HG02763 (cell line): Measurements from ENCODE around the gene FAM9C.
"Not testable (repeated sequence)": the region's sequence is repeated elsewhere in the genome, so short reads cannot be mapped to it uniquely, and the experiment has no call there.

Experiments
- ATAC-seq: cut with Tn5 transposase; IDR thresholded peaks from one replicate; pipeline ENCODE4 v1.9.1; 2021; ENCODE audit warnings: mild to moderate bottlenecking, moderate library complexity; ENCODE audit not compliant: unreplicated experiment

FAM9C gene

GRCh38 chrX:13076176-13076961 lies 31.9 kb upstream of the FAM9C start:
- no peak for ATAC-seq

- ATAC-seq: peak; percentile 76
Measured at GRCh38 chrX:13074297-13075262, 30.2 kb upstream of the FAM9C start.

- ATAC-seq: no peak
Measured at GRCh38 chrX:13069771-13070416, 25.5 kb upstream of the FAM9C start.

GRCh38 chrX:13068651-13069050 lies 24.2 kb upstream of the FAM9C start:
- no peak for ATAC-seq

GRCh38 chrX:13067773-13068172 lies 23.4 kb upstream of the FAM9C start:
- no peak for ATAC-seq

- ATAC-seq: no peak
Measured at GRCh38 chrX:13066391-13066790, 22.0 kb upstream of the FAM9C start.

- ATAC-seq: no peak
Measured at GRCh38 chrX:13064599-13065143, 20.3 kb upstream of the FAM9C start.

- ATAC-seq: not testable (repeated sequence)
Measured at GRCh38 chrX:13063124-13063523, 18.7 kb upstream of the FAM9C start.

GRCh38 chrX:13062331-13062730 lies 17.9 kb upstream of the FAM9C start:
- ATAC-seq: not testable (repeated sequence)

GRCh38 chrX:13061215-13061708 lies 16.8 kb upstream of the FAM9C start:
- ATAC-seq: not testable (repeated sequence)

- ATAC-seq: no peak
Measured at GRCh38 chrX:13059637-13060499, 15.4 kb upstream of the FAM9C start.

- no peak for ATAC-seq
Measured at GRCh38 chrX:13055486-13055885, 11.1 kb upstream of the FAM9C start.

- ATAC-seq: no peak
Measured at GRCh38 chrX:13053171-13053570, 8.8 kb upstream of the FAM9C start.

GRCh38 chrX:13051529-13052172 lies 7.2 kb upstream of the FAM9C start:
- peak; percentile 57 for ATAC-seq

GRCh38 chrX:13051167-13051528 lies 6.7 kb upstream of the FAM9C start:
- no peak for ATAC-seq

- ATAC-seq: no peak
Measured at GRCh38 chrX:13050151-13050550, 5.7 kb upstream of the FAM9C start.

- ATAC-seq: no peak
Measured at GRCh38 chrX:13048280-13048679, 3.9 kb upstream of the FAM9C start.

- no peak for ATAC-seq
Measured at GRCh38 chrX:13047759-13048158, 3.3 kb upstream of the FAM9C start.

GRCh38 chrX:13046141-13046855 lies 1.9 kb upstream of the FAM9C start:
- ATAC-seq: no peak
